WERI-Rb-1 (cell line): ENCODE results near the gene PXDC1.

Source experiments
- DNase-seq: peaks from one replicate; pipeline ENCODE4 v3.0.0-alpha.2; 2020
- H3K27ac ChIP-seq: fragments of 250-450 bp; sonication (Bioruptor Pico); 2 replicates; pipeline ENCODE4 v1.5.1; 2020; ENCODE audit warnings: mild to moderate bottlenecking, moderate library complexity
- H3K27me3 ChIP-seq: fragments of 250-450 bp; sonication (Bioruptor Pico); 2 replicates; pipeline ENCODE4 v1.5.1; 2021; ENCODE audit warnings: mild to moderate bottlenecking, low read depth, moderate library complexity; ENCODE audit not compliant: insufficient read depth, severe bottlenecking
- H3K36me3 ChIP-seq: fragments of 250-450 bp; sonication (Bioruptor Pico); 2 replicates; pipeline ENCODE4 v1.5.1; 2020; ENCODE audit warnings: mild to moderate bottlenecking, moderate library complexity
- H3K4me3 ChIP-seq: 2 replicates; pipeline ENCODE4 v1.5.1; 2011; ENCODE audit warnings: low read depth, mild to moderate bottlenecking, control low read depth, low read length
- H3K9me3 ChIP-seq: fragments of 250-450 bp; sonication (Bioruptor Pico); 2 replicates; pipeline ENCODE4 v1.5.1; 2021; ENCODE audit warnings: mild to moderate bottlenecking, moderate library complexity; ENCODE audit not compliant: severe bottlenecking
- TF ChIP-seq, protein P1 (sequence below): IDR thresholded peaks from 2 replicates; pipeline ENCODE4 v1.5.1; 2011; ENCODE audit warnings: low read depth, mild to moderate bottlenecking, control low read depth, inconsistent platforms, low read length

Gene PXDC1

DNA sequence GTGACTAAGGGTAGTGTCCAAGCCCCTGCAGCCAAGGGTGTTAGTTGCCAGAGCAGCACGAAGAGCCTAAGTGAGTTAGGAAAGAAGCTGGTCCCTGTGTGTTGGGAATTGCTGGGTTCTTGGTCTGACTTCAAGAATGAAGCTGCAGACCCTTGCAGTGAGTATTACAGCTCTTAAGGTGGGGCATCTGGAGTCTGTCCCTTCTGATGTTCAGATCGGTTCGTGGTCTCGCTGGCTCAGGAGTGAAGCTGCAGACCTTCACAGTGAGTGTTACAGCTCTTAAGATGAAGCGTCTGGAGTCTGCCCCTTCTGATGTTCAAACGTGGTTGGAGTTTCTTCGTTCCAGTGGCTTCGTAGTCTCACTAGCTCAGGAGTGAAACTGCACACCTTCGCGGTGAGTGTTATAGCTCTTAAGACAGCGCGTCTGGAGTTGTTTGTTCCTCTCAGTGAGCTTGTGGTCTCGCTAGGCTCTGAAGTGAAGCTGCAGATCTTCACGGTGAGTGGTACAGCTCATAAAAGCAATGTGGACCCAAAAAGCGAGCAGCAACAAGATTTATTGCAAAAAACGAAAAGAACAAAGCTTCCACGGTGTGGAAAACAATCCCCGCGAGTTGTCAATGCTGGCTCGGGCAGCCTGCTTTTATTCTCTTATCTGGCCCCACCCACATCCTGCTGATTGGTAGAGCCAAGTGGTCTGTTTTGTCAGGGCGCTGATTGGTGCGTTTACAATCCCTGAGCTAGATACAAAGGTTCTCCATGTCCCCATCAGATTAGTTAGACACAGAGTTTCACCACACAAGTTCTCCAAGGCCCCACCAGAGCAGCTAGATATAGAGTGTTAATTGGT lies 31.8 kb downstream of the PXDC1 start:
- no peak overlapping the region for H3K27ac ChIP-seq
- peaks cover 2% of the 10 kb centered on the region for H3K9me3 ChIP-seq
- no peak for DNase-seq
- H3K27me3 ChIP-seq = no peaks in the 10 kb centered on the region
- TF ChIP-seq, protein P1, sequence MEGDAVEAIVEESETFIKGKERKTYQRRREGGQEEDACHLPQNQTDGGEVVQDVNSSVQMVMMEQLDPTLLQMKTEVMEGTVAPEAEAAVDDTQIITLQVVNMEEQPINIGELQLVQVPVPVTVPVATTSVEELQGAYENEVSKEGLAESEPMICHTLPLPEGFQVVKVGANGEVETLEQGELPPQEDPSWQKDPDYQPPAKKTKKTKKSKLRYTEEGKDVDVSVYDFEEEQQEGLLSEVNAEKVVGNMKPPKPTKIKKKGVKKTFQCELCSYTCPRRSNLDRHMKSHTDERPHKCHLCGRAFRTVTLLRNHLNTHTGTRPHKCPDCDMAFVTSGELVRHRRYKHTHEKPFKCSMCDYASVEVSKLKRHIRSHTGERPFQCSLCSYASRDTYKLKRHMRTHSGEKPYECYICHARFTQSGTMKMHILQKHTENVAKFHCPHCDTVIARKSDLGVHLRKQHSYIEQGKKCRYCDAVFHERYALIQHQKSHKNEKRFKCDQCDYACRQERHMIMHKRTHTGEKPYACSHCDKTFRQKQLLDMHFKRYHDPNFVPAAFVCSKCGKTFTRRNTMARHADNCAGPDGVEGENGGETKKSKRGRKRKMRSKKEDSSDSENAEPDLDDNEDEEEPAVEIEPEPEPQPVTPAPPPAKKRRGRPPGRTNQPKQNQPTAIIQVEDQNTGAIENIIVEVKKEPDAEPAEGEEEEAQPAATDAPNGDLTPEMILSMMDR = no peak
- no peaks in the 10 kb centered on the region for H3K36me3 ChIP-seq
- H3K4me3 ChIP-seq = no peak overlapping the region

DNA sequence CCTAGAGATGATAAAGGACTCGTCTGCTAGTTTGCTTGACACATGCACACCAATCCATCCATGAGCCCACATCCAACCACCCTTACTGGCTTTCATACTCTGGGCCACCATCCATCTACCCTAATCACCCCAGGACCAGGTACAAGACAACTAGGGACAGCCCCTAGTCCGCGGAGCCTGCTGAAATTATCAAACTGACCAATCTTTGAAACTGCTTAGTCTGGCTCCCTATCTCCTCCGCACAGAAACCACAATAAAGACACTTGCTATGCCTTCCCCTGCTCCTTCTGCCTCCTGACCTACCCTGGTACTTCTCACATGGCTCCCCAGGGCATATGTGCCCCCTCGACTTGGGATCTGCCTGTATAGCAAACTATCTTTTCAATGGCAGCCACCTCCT lies 33.1 kb downstream of the PXDC1 start:
- DNase-seq = no peak
- H3K36me3 ChIP-seq = no peaks in the 10 kb centered on the region
- no peak overlapping the region for H3K27ac ChIP-seq
- H3K27me3 ChIP-seq = no peaks in the 10 kb centered on the region
- H3K4me3 ChIP-seq = no peak overlapping the region
- H3K9me3 ChIP-seq = peaks cover 4% of the 10 kb centered on the region
- TF ChIP-seq, protein P1 = no peak

DNA sequence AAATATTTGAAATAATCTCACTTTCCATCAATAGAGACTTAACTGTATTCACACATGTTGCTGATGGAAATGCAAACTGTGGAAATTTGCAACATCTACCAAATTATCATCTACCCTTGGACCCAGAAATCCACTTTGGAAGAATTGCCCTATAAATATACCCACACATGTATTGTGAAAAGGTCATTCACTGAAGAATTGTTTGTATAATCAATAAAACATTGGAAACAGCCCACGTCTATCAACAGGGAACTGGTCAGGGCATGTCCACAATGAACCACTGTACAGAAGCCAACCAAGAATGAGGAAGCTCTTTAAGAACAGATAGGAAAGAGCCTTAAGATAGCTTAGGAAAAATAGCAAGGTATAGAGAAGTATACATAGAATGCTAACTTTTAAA lies 36.2 kb downstream of the PXDC1 start:
- no peaks in the 10 kb centered on the region for H3K36me3 ChIP-seq
- H3K27ac ChIP-seq = no peak overlapping the region
- no peak overlapping the region for H3K4me3 ChIP-seq
- no peak for DNase-seq
- TF ChIP-seq, protein P1 = no peak
- peaks cover 4% of the 10 kb centered on the region for H3K9me3 ChIP-seq
- H3K27me3 ChIP-seq = no peaks in the 10 kb centered on the region

DNA sequence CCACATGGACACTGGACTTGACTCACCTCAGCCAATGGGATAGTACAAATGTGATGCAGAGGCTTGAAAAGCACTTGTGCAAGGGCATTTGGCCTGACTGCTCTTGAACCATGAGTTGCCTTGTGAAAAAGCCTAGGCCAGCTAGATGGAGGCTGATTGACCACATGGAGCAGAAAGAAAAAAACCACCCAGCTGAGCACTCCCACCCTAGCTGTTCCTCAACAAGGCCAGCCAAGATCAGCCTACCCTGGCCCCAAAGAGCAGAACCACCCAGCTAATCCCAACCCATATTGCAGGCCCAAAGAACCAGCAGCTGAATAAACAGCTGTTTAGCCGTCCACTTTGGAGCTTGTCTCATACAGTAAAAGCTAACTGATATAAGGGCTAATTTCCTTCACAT lies 36.7 kb downstream of the PXDC1 start:
- Histone ChIP-seq H3K36me3 (no peaks in the 10 kb centered on the region), H3K27ac (no peak overlapping the region), H3K4me3 (no peak overlapping the region), H3K9me3 (peaks cover 4% of the 10 kb centered on the region), H3K27me3 (no peaks in the 10 kb centered on the region)
- DNase-seq = no peak
- TF ChIP-seq, protein P1 = no peak

DNA sequence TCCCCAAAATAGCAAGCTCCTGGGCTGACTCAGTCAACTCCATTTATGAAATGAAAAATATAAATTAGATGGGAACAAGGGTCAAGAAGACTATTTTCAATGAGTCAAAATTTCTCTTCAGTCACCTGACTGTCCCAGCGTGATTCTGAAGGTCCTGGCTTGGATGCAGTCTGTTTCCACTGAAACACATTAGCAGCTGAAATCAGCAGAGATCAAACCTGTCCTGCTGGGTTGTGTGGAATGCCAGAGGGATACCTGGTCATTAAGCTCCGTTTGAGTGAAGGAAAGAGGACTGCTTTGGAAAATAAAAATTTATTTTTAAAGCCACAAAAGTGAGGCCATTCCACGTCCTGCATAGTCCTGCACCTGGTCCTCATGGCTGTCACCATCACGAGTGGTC lies 37.4 kb downstream of the PXDC1 start:
- no peak overlapping the region for H3K27ac ChIP-seq
- DNase-seq = no peak
- TF ChIP-seq, protein P1 = no peak
- H3K36me3 ChIP-seq = no peaks in the 10 kb centered on the region
- H3K9me3 ChIP-seq = peaks cover 4% of the 10 kb centered on the region
- no peaks in the 10 kb centered on the region for H3K27me3 ChIP-seq
- no peak overlapping the region for H3K4me3 ChIP-seq
